Gastrocnemius medialis (tissue), 4 donors: ENCODE data around the gene SEC14L5.

Experiments
- CTCF ChIP-seq, 5 experiments: fragments of 450-650 bp in 3 of 5; fragments of 200-600 bp in 2 of 5; sonication (generic) in 2 of 5; IDR thresholded peaks in 4 of 5; conservative IDR thresholded peaks in 1 of 5; 1 replicate in 4 of 5; 2 replicates in 1 of 5; pipeline ENCODE4 v1.5.1; 2016 to 2019; ENCODE audit warnings: antibody characterized with exemption in 5 of 5, mild to moderate bottlenecking in 3 of 5, moderate library complexity in 3 of 5
- POLR2A ChIP-seq, 2 donors: fragments of 450-650 bp; IDR thresholded peaks; one replicate each; pipeline ENCODE4 v1.6.1; 2017; ENCODE audit warnings: antibody characterized with exemption in 2 of 2, mild to moderate bottlenecking in 2 of 2, moderate library complexity in 2 of 2

- TF ChIP-seq CTCF (IDR thresholded peaks at IDR 0.05 in 4 of 5, conservative IDR thresholded peaks at IDR 0.05 in 1 of 5) (no peak), POLR2A (IDR thresholded peaks at IDR 0.05) (no peak)
These were observed 57.2 kb downstream of the SEC14L5 start for GRCh38 chr16:5015351-5015750.
